SK-MEL-5 (cell line): ENCODE results near the gene AGPAT3. TPM values are rescaled to one million over a fixed set of nuclear protein-coding genes. Genes with fewer than 3 reads are reported as not detected.
"Not testable (repeated sequence)": the region's sequence is repeated elsewhere in the genome, so short reads cannot be mapped to it uniquely, and the experiment has no call there.

Experiments
- DNase-seq: peaks from one replicate; pipeline ENCODE4 v3.0.0-alpha.2; 2016; ENCODE audit warnings: low read depth, low spot score
- in situ Hi-C: cut with HindIII; loops from 2 replicates; pipeline ENCODE4 v1.10.0; 2016; ENCODE audit warnings: low sequenced_read_pairs, high pct_unique_total_duplicates, low pct_unique_long_range_greater_than_20kb
- total RNA-seq: library from RNA; depleted of rRNA; stranded (reverse); fragments of >200 nt; shearing (Covaris generic); gene quantifications from 2 replicates; pipeline ENCODE4 v1.2.3, GENCODE V29; 2014

AGPAT3 gene
- total RNA-seq, 1 experiment from 2014 or later, result 22.5 TPM

DNA sequence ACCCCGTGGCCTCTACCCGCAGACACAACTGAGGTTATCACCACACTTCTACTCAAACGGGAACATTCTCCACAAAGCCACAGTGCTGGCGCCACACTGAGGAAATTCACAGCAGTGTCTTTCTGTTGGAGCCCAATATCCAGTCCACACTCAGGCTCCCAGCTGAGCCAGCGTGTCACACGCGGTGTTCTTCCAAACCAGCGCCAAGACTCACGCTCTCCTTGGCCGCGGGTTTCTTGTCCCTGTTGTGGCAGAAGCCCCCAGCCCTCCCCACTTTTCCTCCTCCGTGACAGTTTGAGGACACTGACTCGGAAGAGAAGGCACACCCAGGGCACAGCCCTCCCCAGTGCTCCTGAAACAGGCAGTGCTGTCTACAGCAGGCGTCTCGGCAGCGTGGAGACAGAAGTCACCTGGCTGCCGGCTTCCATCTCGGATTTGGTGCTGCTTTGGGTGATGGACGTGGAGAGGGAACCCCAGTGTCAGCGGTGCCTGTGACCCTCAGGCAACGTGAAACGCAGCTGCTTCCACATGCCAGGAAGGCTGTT, 35.4 kb upstream of the AGPAT3 start:
- in situ Hi-C loops, result no loop called here
- peak; percentile 37 for DNase-seq

DNA sequence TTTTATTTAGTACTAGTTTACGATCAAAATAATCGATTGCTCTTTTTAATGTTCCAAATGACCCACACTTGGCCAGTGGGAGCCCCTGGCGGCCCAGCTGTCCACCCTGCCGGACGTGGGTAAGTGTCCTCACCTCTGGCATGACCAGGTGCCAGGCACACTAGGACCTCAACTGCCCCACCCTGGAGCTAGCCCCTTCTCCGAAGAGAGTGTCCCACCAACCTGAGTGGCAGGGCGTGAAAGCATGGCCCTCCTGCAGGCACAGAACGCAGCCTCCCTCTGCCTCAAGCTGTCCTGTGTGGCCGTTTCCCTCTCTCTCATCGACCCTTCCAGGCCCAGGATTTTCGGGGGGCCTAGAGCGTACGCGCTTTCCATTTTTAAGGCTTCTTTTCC, 32.9 kb upstream of the AGPAT3 start:
- in situ Hi-C loops, result no loop called here
- no peak for DNase-seq

- no peak for DNase-seq
- in situ Hi-C loops, result no loop called here
Observed at GRCh38 chr21:43832648-43833047, 32.4 kb upstream of the AGPAT3 start.

DNA sequence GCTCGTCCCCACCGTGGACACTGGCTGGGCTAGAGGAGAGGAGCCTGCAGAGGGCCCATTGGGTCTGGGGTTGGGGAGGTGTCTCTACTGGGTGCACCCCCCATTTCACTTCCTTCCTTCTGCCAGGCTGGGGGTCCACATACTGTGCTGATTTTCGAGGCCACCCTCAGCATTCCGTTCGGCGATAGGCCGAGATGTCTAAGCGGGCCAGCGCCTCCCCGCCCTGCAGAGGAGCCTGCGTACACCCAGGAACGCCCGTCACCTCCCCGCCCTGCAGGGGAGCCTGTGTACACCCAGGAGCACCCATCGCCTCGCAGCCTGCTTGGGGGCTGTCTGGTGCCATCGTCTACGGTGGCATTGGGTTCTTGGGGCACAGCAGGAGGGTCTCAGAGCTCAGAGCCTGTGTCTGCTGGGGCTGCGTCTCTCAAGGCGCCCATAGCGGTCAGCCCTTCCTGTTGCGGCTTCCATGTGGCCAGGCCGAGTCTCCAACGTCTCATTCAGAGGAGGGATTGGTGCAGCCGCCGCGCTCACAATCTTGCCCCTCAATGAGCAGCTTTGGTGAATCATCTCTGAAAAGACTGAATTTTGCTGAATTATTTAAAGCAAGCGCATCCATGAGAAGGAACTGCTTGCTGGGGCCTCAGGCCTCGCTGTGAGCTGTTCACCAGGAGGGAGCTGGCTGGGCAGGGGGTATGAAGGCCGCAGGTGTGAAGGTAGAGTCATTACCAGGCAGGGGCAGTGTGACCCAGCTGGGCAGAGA, 30.7 kb upstream of the AGPAT3 start:
- no peak for DNase-seq
- in situ Hi-C loops, result no loop called here

DNA sequence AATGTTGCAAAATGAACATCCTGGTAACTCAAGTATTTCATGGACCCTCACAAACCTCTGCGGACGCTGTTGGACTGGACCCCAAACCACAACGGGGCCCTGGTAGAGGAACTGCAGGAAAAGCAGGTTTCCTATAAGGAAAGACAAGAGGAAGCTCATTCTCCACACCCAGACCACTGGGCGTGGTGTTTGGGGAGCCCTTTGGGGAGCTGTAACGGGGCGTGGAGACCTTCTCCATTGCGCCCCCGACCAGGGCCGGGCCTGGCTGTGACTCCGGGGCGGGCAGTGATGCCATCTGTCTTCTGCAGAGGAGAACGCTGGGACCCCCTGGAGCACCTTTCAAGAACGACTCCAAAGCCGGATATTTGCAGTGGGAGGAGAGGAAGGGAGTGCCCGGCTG, 30.0 kb upstream of the AGPAT3 start:
- DNase-seq, result no peak
- in situ Hi-C loops, result no loop called here

DNA sequence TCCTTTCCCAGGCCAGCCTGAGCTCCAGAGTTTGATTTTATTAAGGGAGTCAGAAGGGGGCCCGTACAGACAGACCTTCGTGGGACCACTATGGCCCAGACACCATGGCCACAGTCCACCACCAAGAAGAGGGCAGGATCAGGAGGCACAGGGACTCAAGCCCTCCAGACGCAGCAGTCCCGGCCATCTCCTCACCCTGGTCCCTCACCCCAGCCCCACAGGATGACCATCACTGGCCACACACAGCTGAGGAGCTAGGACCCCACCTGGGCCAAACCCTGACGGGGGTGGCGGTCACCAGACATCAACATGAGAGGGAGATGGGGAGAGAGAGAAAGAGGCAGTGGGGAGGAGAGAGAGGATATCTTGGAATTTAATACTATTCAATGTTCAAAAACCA, 29.2 kb upstream of the AGPAT3 start:
- in situ Hi-C loops, result no loop called here
- DNase-seq, result no peak

DNA sequence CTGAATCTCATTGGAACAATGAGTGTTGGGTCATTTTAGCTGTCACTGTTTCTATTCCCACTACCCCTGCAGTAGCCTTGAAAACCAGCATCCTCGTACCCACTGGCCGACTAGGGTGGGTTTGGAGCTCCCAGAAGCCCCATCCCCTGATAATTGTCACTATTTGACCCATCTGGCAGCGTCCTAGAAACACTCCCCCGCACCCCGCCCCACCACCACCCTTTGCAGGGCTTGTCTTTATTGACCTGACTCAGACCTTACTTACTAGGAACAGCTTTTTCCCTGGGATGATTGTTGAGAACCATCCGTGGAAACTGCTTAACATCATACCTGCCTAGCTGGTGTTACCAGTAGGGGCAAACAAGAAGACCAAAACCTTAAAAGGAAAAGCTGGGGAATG, 28.4 kb upstream of the AGPAT3 start:
- no peak for DNase-seq
- in situ Hi-C loops, result no loop called here

DNA sequence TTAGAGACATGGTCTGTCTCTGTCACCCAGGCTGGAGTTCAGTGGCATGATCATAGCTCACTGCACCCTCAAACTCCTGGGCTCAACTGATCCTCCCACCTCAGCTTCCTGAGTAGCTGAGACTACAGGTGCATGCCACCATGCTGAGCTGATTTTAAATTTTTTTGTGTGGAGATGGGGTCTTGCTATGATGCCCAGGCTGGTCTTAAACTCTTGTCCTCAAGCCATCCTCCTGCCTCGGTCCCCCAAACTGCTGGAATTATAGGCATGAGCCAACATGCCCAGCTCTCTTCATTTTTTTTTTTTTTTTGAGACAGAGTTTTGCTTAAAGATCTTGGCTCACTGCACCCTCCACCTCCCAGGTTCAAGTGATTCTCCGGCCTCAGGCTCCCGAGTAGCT, 24.8 kb upstream of the AGPAT3 start:
- in situ Hi-C loops, result no loop called here
- no peak for DNase-seq

- no peak for DNase-seq
Observed at GRCh38 chr21:43842742-43843141, 22.3 kb upstream of the AGPAT3 start.

DNA sequence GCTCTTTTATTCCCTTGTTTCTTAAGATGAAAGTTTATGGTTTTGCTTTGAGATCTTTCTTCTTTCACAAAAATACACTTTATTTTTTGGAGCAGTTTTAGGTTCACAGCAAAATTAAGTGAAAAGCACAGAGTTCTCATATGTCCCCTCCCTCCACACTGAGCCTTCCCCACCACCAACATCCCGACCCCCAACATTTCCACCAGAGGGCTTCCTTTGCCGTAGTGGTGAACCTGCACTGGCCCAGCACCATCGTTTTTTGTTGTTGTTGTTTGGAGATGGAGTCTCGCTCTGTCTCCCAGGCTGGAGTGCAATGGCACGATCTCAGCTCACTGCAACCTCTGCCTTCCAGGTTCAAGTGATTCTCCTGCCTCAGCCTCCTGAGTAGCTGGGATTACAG, 20.1 kb upstream of the AGPAT3 start:
- DNase-seq, in situ Hi-C loops: not testable (repeated sequence)

More at GRCh38 chr21:43842742-43843141, 22.3 kb upstream of the AGPAT3 start:
- in situ Hi-C loops, result no loop called here

DNA sequence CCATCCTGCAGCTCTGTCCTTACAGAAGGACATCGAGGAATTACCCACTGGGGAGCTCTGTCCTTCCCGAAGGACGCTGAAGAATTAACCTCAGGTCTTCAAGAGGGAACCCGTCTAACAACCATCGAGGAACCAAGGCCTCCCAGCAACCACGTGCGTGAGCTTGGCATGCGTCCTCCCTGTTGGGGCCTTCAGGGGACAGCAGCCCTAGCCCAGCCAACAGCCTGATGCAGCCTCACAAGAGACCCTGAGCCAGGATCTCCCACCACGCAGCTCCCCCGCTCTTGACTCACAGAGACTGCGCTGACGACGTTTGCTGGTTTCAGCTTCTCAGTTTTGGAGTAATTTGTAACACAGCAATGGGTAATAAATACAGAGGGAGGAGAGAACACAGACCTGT, 19.6 kb upstream of the AGPAT3 start:
- DNase-seq, result no peak
- in situ Hi-C loops, result no loop called here

DNA sequence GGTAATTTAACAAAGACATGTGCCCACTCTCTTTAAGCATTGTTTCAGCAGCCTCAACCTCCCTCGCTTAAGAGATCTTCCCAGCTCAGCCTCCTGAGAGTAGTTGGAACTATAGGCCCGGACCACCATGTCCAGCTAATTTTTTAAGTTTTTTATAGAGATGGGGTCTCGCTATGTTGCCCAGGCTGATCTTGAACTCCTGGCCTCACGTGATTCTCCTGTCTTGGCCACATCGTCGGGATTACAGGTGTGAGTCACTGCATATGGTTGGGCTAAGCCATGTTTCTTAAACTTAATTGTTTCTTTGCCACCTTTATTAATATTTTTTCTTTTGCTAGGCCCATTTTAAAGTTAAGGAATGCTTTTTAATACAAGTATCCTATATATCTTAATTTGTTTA, 18.6 kb upstream of the AGPAT3 start:
- in situ Hi-C loops, result no loop called here
- DNase-seq, result no peak

GRCh38 chr21:43847301-43847700, 17.7 kb upstream of the AGPAT3 start:
- no peak for DNase-seq

DNA sequence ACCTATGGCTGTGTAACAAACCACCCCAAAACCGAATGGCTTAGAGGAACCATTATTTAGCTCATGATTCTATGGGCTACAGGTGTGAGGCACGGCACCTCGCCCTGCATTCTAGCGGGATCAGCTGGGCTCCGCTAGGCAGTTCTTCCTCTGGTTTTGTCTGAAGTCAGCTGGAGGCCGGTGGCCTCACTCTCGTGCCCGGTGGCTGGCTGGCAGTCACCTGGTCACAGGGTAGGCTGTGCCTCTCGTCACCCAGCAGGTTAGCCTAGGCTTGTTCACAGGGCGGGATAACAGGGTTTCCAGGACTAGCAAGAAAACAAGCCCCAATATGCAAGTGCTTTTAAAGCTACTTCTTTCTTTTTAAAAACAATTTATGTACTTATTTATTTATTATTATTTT, 16.3 kb upstream of the AGPAT3 start:
- no peak for DNase-seq
- in situ Hi-C loops, result no loop called here

More at GRCh38 chr21:43847301-43847700, 17.7 kb upstream of the AGPAT3 start:
- in situ Hi-C loops, result no loop called here

DNA sequence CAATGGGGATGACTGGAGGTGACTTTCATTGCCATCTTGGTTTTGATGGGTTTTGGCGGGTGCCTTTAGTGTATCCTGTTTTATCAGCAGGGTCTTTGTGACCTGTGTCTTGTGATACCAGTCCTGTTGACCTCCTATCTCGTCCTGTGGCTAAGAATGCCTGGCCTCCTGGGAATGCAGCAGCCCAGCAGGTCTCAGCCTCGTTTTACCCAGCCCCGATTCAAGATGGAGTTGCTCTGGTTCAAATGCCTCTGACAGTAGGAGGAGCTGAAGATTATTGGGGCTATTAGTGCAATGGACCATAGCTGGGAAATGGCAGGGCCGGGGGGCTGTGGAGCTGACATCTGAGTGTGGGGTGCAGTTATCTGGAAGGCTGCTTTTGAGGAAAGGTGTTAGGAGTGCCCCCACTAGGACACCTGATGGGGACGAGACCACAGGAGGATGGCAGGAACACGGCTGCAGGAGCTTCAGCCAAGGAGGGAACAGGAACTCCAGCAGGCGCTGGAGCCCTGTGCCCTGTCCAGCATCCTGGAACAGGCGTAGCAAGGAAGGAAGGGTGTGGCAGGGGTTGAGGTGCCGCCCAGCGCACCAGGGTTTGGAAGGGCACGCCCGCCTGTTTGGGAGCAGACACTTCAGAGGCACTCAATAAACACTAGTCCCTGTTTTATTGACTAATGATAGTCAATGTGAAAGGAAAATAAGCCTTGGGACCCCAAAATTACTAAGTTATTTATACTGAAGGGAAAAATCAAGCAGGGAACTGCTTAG, 15.3 kb upstream of the AGPAT3 start:
- in situ Hi-C loops, result no loop called here
- no peak for DNase-seq

GRCh38 chr21:43850728-43851295, 14.2 kb upstream of the AGPAT3 start:
- in situ Hi-C loops, result no loop called here

GRCh38 chr21:43851593-43851992, 13.4 kb upstream of the AGPAT3 start:
- no peak for DNase-seq
- in situ Hi-C loops, result no loop called here

More at GRCh38 chr21:43850728-43851295, 14.2 kb upstream of the AGPAT3 start:
- DNase-seq, result no peak
